GM19452 (cell line): ENCODE data around the gene SLC2A11.
A peak's percentile ranks its signal among the peaks of the same experiment; 100 is the strongest.
"Not testable (repeated sequence)": the region's sequence is repeated elsewhere in the genome, so short reads cannot be mapped to it uniquely, and the experiment has no call there.

Experiments used
- ATAC-seq: cut with Tn5 transposase; IDR thresholded peaks from one replicate; pipeline ENCODE4 v1.9.1; 2021; ENCODE audit not compliant: unreplicated experiment

The SLC2A11 gene

DNA sequence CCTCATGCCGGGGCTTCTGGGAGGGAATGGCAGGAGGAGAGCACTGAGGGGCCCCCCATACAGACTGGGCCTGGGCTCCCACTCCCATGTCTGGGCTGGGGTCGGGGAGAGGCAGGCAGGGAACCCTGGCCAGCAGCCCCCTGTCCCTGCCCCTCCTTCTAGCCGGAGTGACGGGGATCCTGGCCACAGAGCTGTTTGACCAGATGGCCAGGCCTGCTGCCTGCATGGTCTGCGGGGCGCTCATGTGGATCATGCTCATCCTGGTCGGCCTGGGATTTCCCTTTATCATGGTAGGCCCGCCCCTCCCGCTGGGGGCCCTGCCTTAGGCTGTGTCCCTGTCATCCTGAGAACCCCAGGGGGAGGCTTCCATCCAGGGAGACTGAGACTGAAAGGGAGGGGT is 26.5 kb downstream of the SLC2A11 start:
- no peak for ATAC-seq

DNA sequence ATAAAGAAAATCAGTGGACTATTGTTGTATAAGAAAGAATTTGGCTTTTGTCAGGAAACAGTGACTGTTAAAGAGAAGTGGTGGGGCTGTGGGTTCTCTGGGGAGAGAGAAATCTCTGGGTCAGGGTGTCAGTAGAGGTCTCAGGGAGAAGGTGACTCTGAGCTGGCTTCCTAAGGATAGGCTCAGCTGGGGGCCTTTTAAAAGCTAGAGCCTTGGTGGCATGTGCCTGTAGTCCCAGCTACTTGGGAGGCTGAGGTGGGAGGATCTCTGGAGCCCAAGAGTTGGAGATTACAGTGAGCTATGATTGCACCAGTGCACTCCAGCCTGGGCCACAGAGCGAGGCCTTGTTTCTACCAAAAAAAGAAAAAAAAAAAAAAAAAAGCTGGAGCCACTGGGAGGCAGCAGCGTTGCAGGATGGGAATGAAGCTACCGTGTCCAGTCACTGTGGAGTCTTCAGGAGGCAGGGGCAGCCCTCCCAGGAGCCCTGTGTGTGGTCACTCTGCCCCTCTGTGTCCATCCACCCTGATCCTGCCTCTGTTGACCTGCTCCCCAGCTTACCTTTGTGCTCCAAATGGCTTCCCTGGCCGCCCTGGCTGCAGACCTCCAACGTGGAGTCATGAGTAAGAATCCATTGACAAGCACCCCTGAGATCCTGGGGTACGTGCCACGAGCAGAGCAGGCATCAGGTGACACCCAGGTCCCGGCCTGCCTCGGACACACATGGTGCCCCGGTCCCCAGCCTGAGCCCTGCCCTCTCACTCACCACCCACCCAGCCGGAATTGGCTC is 31.1 kb downstream of the SLC2A11 start:
- ATAC-seq, result no peak

DNA sequence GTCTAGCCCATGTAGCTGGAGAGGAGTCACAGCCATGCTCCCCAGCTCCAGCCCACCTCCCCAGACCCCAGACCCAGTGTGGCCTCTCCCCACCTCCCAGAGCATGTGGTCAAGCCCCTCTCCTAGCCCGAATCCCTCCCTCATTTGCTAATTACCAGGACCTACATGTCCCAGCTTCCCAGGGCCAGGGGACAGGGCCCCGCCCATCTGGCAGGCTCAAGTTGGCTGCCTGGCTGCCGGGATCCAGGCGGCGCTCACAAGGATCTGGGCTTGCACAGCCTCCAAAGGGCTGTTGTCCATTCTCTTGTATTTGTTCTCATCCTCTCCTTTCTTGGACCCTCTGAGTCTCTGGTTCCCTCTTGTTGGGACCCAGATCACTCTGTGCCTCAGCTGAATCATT is 31.9 kb downstream of the SLC2A11 start:
- ATAC-seq, result no peak

- ATAC-seq, result no peak
Observed at GRCh38 chr22:23891726-23892125, 34.1 kb downstream of the SLC2A11 start.

DNA sequence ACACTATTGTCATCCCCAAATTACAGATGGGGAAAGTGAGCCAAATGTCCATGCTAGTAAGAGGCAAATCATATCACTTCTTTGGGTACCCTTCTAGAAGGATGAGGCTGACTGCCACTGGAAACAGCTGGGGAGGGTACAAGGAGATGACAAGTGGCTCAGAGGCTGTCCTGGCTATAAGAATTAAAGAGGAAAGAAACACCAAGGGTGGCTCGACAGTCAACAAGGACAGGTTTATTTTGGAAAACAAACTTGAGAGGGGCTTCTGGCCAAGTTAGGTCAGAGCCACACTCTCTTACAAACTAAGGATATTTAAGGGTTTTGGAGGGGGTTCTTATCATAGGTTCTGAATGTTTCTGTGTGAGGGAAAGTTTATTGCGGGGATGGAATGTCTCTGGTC is 34.5 kb downstream of the SLC2A11 start:
- ATAC-seq, result no peak

DNA sequence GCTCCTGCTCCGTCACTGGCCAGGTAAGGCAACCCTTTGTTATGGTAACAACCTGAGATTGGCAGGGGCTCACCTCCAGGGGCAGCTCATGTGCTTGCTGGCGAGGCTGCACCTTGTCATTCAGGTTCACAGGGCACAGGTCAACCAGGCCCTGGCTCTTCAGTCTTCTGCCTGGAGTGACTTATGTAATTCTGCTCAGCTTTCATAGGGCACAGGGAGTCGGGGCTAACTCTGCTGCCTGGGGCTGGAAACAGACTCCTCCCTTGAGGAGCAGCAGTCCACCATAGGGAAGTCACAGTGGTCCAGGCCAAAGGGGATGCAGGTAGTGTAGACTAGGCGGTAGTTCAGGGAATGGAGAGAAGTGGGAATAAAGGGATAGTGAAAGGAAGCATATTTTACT is 35.0 kb downstream of the SLC2A11 start:
- ATAC-seq, result no peak

- no peak for ATAC-seq
Observed at GRCh38 chr22:23893121-23893944, 35.7 kb downstream of the SLC2A11 start.

GRCh38 chr22:23893945-23894709 is 36.5 kb downstream of the SLC2A11 start, which contains the start of gene MIF:
TSS of gene MIF (plus strand) at chr22:23894383. CDS start at chr22:23894475, 92 bp downstream.
- peak; percentile 79 for ATAC-seq

- peak; percentile 23 for ATAC-seq
Observed at GRCh38 chr22:23894710-23895598, 37.3 kb downstream of the SLC2A11 start.

GRCh38 chr22:23895599-23896144 is 38.0 kb downstream of the SLC2A11 start:
- no peak for ATAC-seq

DNA sequence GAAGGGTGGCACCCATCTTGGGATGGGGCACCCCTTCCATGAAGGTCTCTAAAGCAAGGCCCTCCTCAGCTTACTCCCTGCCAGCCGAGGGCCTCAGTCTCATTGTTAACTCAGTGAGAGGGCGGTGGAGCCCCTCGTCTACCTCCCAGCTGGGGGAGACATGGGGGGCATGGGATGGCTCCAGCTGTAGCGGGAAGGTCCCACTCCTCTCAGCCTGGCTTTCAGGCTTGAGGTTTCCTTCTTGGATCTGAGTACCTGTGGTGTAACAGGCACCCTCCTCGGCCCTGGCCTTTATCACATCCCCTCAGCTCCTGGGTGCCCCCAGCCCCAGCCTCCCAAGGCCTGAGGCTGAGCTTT is 38.5 kb downstream of the SLC2A11 start:
- no peak for ATAC-seq

DNA sequence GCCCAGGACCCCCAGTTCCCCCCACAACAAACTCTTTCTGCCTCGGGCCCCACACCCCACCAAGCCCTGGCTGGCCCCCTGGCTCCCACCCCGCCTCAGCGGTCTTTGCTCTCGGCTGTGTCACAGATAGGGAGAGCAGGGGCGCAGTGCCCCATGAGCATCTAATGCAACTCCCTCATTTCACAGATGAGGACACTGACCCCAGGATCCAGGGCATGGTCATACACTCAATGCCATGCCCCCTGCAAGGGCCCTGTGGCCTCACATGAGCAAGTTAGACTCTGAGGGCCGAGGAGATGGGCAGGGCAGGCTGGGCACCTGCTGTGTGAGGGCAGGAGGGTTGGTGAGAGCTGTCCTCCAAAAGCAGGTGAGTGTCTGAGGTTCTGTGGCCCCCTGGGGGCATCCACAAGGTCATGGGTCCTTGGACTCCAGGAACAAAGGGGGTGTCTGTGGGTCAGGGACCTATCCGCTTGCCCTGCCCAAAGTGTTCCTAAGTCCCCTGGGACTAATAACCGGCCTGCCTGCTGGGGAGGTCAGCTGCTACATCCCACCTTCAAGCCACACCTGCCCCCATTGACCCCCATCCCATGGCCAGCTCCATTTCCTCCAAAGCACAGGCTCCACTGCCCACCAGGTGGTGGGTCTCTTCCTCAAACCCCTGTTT is 39.0 kb downstream of the SLC2A11 start:
- ATAC-seq, result no peak

DNA sequence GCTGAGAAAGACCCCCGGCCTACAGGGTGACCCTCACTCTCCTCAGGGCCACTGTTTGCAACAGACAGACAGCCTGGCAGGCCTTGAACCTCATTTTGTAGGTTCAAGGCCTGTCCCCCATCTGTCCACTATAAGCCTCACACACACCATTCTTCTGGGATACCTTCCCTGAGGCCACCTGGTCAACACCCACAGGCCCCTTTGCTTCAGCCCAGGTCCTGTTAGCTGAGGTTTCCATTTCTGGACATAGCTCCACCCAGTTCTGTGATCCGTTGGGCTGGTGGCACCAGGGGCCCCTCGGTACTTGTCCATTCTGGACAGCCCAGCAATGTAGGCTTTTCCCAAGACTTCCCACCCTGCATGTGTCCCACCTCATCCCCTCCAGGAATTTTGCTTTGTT is 39.6 kb downstream of the SLC2A11 start:
- ATAC-seq, result no peak

DNA sequence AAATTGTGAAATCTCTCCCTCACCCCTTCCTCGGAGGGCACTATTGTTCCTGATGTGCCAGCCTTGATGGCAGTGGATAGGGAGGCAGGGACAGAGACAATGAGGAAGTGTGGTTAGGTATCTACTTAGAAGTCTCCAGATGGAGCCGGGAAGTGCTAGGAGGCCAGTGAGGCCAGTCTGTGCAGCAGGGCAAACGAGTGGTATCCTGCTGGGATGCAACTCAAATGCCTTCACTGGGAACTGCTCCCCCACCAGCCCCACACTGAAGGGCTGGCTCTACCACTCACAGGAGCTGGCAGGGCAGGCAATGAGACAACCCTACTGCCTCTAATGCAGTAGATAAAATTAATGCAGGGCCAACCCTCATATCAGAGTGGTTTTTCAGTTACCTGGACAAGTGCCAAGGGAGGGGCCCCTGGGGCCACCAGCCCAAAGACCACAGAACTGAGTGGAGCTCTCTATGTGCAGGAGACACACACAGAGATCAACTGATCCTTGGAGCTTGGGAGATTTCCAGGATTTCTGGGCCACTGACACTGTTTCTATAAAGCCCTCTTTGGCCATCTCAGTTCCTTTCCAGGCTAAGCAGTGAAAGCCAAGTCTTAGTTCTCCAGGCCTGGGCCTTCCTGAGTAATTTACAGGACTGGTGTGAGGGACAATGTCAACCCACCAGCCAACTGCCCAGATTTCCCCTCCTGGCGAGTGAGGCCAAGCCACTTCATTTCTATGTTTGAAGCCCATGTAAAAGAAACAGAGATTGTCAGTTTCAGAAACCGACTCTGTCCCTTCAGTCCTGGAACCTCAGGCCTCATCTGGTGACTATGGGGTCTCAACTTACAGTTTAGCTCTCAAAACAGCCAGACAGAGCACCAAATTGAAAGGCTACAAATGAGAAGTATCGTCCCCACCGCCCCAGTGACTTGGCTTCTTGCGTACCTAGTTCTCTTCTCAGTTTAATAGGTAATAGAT is 40.6 kb downstream of the SLC2A11 start:
- ATAC-seq, result no peak

- no peak for ATAC-seq
Observed at GRCh38 chr22:23899042-23899745, 41.5 kb downstream of the SLC2A11 start.

DNA sequence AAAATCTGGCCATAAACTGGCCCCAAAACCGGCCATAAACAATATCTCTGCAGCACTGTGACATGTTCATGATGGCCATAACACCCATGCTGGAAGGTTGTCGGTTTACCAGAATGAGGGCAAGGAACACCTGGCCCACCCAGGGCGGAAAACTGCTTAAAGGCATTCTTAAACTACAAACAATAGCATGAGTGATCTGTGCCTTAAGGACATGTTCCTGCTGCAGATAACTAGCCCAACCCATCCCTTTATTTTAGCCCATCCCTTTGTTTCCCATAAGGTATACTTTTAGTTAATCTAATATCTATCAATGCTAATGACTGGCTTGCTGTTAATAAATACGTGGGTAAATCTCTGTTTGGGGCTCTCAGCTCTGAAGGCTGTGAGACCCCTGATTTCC is 42.6 kb downstream of the SLC2A11 start:
- not testable (repeated sequence) for ATAC-seq

GRCh38 chr22:23901600-23901999 is 43.9 kb downstream of the SLC2A11 start:
- ATAC-seq, result no peak
